ENCODE data around the gene TMEM171. TPM values are rescaled to one million over a fixed set of nuclear protein-coding genes. Genes with fewer than 3 reads are reported as not detected.

TMEM171 gene
- total RNA-seq, 1 donor from 2014 or later: not detected

DNA sequence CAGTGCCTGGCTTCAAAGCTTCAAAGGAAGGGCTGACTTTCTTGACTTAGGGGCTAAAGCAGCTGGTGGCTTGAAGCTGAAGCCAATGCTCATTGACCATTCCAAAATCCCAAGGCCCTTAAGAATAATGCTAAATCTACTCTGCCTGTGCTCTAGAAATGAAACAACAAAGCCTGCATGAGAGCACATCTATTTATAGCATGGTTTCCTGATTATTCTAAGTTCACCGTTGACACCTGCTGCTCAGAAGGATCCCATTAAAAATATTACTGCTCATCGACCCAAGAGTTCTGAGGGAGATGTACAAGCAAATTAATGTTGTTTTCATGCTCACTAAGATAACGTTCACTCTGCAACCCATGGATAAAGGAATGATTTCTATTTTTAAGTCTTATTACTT is 59.4 kb downstream of the TMEM171 start:
- DNase-seq (no peak), ATAC-seq (no peak)
- intact Hi-C loops (cut with micrococcal nuclease): no loop called here

DNA sequence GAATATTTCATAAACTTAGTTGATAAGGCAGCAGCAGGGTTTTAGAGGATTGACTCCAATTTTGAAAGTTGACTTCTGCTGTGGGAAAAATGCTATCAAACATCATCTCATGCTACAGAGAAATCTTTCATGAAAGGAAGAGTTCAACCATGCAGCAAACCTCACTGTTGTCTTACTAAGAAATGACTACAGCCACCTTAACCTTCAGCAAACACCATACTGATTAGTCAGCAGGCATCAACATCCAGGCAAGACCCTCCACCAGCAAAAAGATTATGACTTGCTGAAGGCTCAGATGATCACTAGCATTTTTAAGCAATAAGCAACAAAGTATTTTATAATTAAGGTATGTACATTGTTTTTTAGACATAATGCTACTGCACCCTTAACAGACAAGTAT is 60.2 kb downstream of the TMEM171 start:
- intact Hi-C loops (cut with micrococcal nuclease): no loop called here
- no peak for ATAC-seq

More for the DNA sequence above, 60.2 kb downstream of the TMEM171 start:
- no peak for DNase-seq

Other genes starting within 250 kb of the TMEM171 start
- gene FCHO2, start 164.5 kb upstream of the TMEM171 start, total RNA-seq: 20.1 TPM
- gene TMEM174, start 52.6 kb downstream of the TMEM171 start, total RNA-seq: not detected